PC-9 (cell line): ENCODE measurements around the gene ZNF618. TPM values are rescaled to one million over a fixed set of nuclear protein-coding genes. Genes with fewer than 3 reads are reported as not detected.

Experiments used
- BruUV-seq: library from RNA; stranded (reverse); fragments of 400-500 nt; replicated peaks from 2 replicates; lab custom pipeline; 2021; lab: Mats Ljungman, UMichigan
- CTCF ChIA-PET: fragments of 300-600 bp; sonication (Branson Sonifier 250); formaldehyde crosslinking; loops from one replicate; lab custom pipeline; 2022; ENCODE audit warnings: antibody characterized with exemption; lab: Charles Lee
- POLR2A ChIA-PET: fragments of 300-600 bp; sonication (Branson Sonifier 250); formaldehyde crosslinking; loops from one replicate; lab custom pipeline; 2022; ENCODE audit warnings: antibody characterized with exemption; ENCODE audit not compliant: unreplicated experiment; lab: Charles Lee
- DNase-seq, 2 experiments: peaks; one replicate each; pipeline versions ENCODE4 v3.0.0 to v3.0.0-alpha.2; 2015 to 2022; ENCODE audit warnings: mixed read lengths in 1 of 2
- H2AFZ ChIP-seq: fragments of 200-600 bp; sonication (generic); 2 replicates; pipeline ENCODE4 v1.8.1; 2017; ENCODE audit warnings: antibody characterized with exemption
- H3F3A ChIP-seq: fragments of 200-600 bp; sonication (generic); 2 replicates; pipeline ENCODE4 v1.8.1; 2017; ENCODE audit warnings: antibody characterized with exemption, mild to moderate bottlenecking, low read depth; ENCODE audit not compliant: insufficient read depth
- H3K27ac ChIP-seq: fragments of 200-600 bp; sonication (generic); 2 replicates; pipeline ENCODE4 v1.6.1; 2016; ENCODE audit warnings: mixed run types
- H3K27me3 ChIP-seq: fragments of 200-600 bp; sonication (generic); 2 replicates; pipeline ENCODE4 v1.6.1; 2016; ENCODE audit warnings: low read depth, mixed run types; ENCODE audit not compliant: insufficient read depth
- H3K36me3 ChIP-seq: fragments of 200-600 bp; sonication (generic); 2 replicates; pipeline ENCODE4 v1.6.1; 2016; ENCODE audit warnings: low read depth, mixed run types
- H3K4me1 ChIP-seq: fragments of 200-600 bp; sonication (generic); replicated peaks from 2 replicates; pipeline ENCODE4 v1.6.1; 2016; ENCODE audit warnings: mixed run types; ENCODE audit not compliant: insufficient read depth
- H3K4me2 ChIP-seq: fragments of 200-600 bp; sonication (generic); 2 replicates; pipeline ENCODE4 v1.6.1; 2017; ENCODE audit warnings: mixed run types
- H3K4me3 ChIP-seq: fragments of 200-600 bp; sonication (generic); 2 replicates; pipeline ENCODE4 v1.6.1; 2016; ENCODE audit warnings: mixed run types
- H3K79me2 ChIP-seq: fragments of 200-600 bp; sonication (generic); 2 replicates; pipeline ENCODE4 v1.6.1; 2017; ENCODE audit warnings: low read depth, mixed run types
- H3K9me2 ChIP-seq: fragments of 200-600 bp; sonication (generic); 2 replicates; pipeline ENCODE4 v1.8.1; 2017; ENCODE audit warnings: mild to moderate bottlenecking; ENCODE audit not compliant: insufficient read depth
- H3K9me3 ChIP-seq: fragments of 200-600 bp; sonication (generic); 2 replicates; pipeline ENCODE4 v1.8.1; 2016; ENCODE audit warnings: low read depth; ENCODE audit not compliant: insufficient read depth
- H4K20me1 ChIP-seq: fragments of 200-600 bp; sonication (generic); 2 replicates; pipeline ENCODE4 v1.8.1; 2017; ENCODE audit not compliant: insufficient read depth
- EZH2 ChIP-seq: fragments of 200-600 bp; sonication (generic); IDR thresholded peaks from 2 replicates; pipeline ENCODE4 v1.8.0; 2017; ENCODE audit warnings: antibody characterized with exemption, low read depth
- intact Hi-C: fragments of 100-400 bp; cut with micrococcal nuclease; formaldehyde crosslinking; loops from one replicate; pipeline ENCODE4 v1.10.0; 2022; ENCODE audit not compliant: unreplicated experiment
- total RNA-seq: library from RNA; stranded (reverse); gene quantifications from 2 replicates; pipeline ENCODE4 v1.2.3, GENCODE V29; 2021
- TF ChIP-seq, protein P1 (sequence below): fragments of 200-600 bp; sonication (generic); conservative IDR thresholded peaks from 2 replicates; pipeline ENCODE4 v1.6.1; 2017; ENCODE audit warnings: mixed run types, antibody characterized with exemption, mild to moderate bottlenecking, moderate library complexity

The ZNF618 gene
- total RNA-seq, 1 experiment from 2014 or later: 0.20 TPM

DNA sequence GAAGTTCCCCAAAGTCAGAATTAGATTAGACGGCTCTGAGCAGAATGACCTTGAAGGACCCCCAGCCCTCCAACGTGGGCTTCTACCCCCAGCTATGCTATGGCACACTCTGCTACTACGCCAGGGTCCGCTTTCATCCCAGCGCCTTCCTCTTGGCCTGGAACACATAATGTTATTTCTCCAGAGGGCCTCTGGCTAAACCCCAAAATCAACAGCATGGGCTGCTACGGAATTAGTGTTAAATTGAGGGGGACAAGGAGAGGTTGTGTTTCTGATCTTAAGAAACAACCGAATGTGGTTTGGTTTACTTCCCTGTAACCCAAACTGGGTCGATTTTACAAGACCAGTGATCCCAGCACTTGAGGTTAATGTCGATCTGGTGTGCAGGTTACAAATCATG is 97.1 kb downstream of the ZNF618 start:
- TF ChIP-seq, protein P1, sequence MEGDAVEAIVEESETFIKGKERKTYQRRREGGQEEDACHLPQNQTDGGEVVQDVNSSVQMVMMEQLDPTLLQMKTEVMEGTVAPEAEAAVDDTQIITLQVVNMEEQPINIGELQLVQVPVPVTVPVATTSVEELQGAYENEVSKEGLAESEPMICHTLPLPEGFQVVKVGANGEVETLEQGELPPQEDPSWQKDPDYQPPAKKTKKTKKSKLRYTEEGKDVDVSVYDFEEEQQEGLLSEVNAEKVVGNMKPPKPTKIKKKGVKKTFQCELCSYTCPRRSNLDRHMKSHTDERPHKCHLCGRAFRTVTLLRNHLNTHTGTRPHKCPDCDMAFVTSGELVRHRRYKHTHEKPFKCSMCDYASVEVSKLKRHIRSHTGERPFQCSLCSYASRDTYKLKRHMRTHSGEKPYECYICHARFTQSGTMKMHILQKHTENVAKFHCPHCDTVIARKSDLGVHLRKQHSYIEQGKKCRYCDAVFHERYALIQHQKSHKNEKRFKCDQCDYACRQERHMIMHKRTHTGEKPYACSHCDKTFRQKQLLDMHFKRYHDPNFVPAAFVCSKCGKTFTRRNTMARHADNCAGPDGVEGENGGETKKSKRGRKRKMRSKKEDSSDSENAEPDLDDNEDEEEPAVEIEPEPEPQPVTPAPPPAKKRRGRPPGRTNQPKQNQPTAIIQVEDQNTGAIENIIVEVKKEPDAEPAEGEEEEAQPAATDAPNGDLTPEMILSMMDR: no peak
- TF ChIP-seq EZH2: no peak
- H2AFZ ChIP-seq: no peak overlapping the region
- H3K36me3 ChIP-seq: no peaks in the 10 kb centered on the region
- no TSS peak for BruUV-seq
- H3K4me1 ChIP-seq: no peaks in the 10 kb centered on the region
- CTCF ChIA-PET: no interaction called here
- H3F3A ChIP-seq: no peaks in the 10 kb centered on the region
- POLR2A ChIA-PET: no interaction called here
- intact Hi-C loops: no loop called here
- H3K9me3 ChIP-seq: no peaks in the 10 kb centered on the region
- no peaks in the 10 kb centered on the region for H3K9me2 ChIP-seq
- H3K4me3 ChIP-seq: no peak overlapping the region
- H3K79me2 ChIP-seq: no peaks in the 10 kb centered on the region
- H3K27ac ChIP-seq: no peak overlapping the region
- no peak for DNase-seq
- H3K27me3 ChIP-seq: peaks cover 62% of the 10 kb centered on the region
- no peak overlapping the region for H3K4me2 ChIP-seq
- H4K20me1 ChIP-seq: no peaks in the 10 kb centered on the region

DNA sequence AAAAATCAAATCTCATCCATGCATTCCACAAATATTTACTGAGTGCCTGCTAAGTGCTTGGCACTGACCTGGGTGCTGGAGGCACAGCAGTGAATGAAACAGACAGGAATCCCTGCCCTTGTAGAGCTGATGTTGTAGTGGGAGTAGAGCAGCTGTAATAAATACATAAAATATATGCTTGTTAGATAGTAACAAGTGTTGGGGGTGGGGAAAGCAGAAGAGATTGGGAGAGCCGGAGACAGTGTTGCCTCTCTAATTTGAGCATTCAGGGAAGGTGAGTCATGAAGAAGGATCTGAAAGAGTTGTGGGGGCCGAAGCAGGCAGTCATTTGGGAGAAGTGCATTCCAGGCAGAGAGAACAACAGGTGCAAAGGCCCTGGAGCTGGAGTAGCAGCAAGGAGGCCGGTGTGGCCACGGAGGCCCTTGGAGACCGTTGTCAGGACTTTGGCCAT is 97.9 kb downstream of the ZNF618 start:
- no peaks in the 10 kb centered on the region for H3K4me1 ChIP-seq
- H3K9me3 ChIP-seq: no peaks in the 10 kb centered on the region
- H3K27ac ChIP-seq: no peak overlapping the region
- intact Hi-C loops: no loop called here
- ChIA-PET POLR2A (no interaction called here), CTCF (no interaction called here)
- no peaks in the 10 kb centered on the region for H3K36me3 ChIP-seq
- no peaks in the 10 kb centered on the region for H4K20me1 ChIP-seq
- TF ChIP-seq EZH2: no peak
- TF ChIP-seq, protein P1: no peak
- peaks cover 63% of the 10 kb centered on the region for H3K27me3 ChIP-seq
- H3K4me2 ChIP-seq: no peak overlapping the region
- H3K4me3 ChIP-seq: no peak overlapping the region
- DNase-seq: no peak
- no peaks in the 10 kb centered on the region for H3F3A ChIP-seq
- H2AFZ ChIP-seq: no peak overlapping the region
- H3K9me2 ChIP-seq: no peaks in the 10 kb centered on the region
- BruUV-seq: no TSS peak
- H3K79me2 ChIP-seq: no peaks in the 10 kb centered on the region

DNA sequence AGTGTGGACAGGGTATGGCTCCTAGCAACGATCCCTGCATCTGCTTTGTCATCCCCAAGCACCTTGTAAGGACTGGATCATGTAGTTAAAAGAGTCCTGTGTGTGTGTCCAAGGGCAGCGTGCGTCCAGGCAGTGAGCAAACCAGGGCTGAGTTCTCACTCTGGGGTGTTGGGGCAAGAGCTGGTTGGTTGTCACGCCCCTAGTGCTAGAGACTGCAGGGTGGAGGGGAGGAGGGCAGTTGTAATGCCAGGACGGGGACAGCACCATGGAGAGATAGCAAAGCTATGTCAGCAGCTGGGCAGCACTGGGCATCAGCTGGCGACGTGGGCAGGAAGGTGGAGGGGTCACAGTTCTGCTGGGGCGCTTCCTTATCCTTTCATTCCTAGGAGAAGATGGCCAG is 100.8 kb downstream of the ZNF618 start:
- CTCF ChIA-PET: no interaction called here
- intact Hi-C loops: no loop called here

More for the DNA sequence above, 100.8 kb downstream of the ZNF618 start:
- TF ChIP-seq, protein P1: no peak
- no peak for TF ChIP-seq EZH2
- H3K4me1 ChIP-seq: no peaks in the 10 kb centered on the region
- DNase-seq: no peak
- H3K36me3 ChIP-seq: no peaks in the 10 kb centered on the region
- no peaks in the 10 kb centered on the region for H3K9me2 ChIP-seq
- H4K20me1 ChIP-seq: no peaks in the 10 kb centered on the region
- BruUV-seq: no TSS peak
- H3F3A ChIP-seq: no peaks in the 10 kb centered on the region
- no peak overlapping the region for H2AFZ ChIP-seq
- peaks cover 76% of the 10 kb centered on the region for H3K27me3 ChIP-seq
- POLR2A ChIA-PET: no interaction called here
- H3K27ac ChIP-seq: no peak overlapping the region
- no peaks in the 10 kb centered on the region for H3K79me2 ChIP-seq
- H3K4me2 ChIP-seq: no peak overlapping the region
- no peaks in the 10 kb centered on the region for H3K9me3 ChIP-seq
- no peak overlapping the region for H3K4me3 ChIP-seq
